HG02870 (cell line): ENCODE results near the gene THBD.

Source experiments
- ATAC-seq: cut with Tn5 transposase; IDR thresholded peaks from one replicate; pipeline ENCODE4 v1.9.1; 2021; ENCODE audit warnings: mild to moderate bottlenecking, moderate library complexity; ENCODE audit not compliant: unreplicated experiment

THBD gene

GRCh38 chr20:23062632-23063031 is 13.2 kb upstream of the THBD start:
- no peak for ATAC-seq

DNA sequence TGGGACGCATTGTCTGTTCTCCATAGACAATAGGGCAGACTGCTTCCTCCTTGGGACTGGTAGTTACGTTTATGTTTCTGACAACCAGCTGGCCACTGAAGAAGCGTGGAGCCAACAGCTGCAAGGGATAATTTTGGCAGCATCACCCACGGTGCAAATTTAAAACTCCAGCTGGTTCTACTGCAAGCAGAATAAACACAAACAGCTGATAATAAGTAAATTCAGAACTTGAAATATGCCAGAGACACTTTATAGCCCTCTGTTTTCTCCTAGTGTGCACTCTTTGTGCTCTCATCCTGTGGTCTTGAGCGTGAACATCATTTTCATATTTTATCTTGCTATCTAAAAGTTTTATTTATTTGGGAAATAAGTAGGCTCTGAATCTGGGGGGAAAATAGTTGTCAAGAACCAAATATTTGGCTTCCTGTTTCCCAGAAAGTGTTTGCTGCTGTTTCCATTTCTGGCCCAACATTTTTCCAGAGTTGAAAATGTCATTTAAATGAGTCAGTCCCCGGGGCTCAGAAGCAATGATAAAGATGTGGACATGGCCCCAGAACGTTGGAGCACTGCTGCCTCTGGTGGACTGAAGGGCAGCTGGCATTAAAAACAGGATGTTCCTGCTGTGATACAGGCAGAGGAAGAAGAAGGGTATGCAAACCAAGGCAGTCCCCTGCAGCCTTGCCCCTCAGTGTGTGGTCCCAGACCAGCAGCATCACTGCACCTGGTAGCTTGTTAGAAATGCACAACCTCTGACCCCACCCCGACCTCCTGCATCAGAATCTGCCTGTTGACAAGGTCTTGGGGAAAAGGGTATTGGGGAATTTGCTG is 12.5 kb upstream of the THBD start:
- ATAC-seq = no peak

DNA sequence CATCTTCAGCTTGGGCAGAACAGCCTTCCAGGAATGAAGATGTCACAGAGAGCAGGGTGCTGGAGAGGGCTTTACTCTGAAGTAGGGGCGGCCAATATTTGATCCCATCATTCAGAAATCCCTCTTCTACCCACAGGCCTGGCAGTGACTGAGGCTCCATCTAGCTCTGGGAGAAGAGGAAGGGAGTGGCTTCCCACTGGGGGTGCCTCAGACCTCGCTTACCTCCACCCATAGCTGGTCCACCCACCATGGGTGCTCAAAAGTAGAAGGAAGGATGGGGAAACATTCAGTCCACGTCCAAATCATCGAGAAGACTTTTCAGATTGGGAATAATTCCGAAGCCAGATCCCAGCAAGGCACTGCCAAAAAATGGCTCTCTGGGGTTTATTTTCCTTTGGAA is 11.8 kb upstream of the THBD start:
- ATAC-seq = no peak

- ATAC-seq = no peak
These were observed 11.2 kb upstream of the THBD start for GRCh38 chr20:23060629-23061028.

- ATAC-seq = no peak
These were observed 10.4 kb upstream of the THBD start for GRCh38 chr20:23059846-23060245.

- ATAC-seq = no peak
These were observed 9.5 kb upstream of the THBD start for GRCh38 chr20:23059001-23059400.

DNA sequence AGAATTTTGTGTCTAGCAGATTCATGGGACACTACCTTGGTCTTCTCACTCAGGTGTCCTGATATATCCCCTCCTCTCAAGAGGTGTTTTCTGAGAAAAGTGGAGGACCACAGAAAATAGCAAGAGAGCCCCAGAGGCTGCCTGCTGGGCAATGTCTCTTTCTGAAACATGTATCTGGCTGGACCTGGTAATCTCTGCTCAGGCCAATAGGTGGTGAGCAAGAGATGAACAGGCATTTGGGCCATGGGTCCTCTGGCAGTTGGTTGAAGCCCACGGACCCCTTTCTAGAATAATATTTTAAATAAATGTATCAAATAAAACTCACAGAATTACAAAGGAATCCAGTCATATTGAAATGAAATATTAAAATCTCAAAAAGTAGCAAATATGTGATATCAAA is 8.8 kb upstream of the THBD start:
- no peak for ATAC-seq

DNA sequence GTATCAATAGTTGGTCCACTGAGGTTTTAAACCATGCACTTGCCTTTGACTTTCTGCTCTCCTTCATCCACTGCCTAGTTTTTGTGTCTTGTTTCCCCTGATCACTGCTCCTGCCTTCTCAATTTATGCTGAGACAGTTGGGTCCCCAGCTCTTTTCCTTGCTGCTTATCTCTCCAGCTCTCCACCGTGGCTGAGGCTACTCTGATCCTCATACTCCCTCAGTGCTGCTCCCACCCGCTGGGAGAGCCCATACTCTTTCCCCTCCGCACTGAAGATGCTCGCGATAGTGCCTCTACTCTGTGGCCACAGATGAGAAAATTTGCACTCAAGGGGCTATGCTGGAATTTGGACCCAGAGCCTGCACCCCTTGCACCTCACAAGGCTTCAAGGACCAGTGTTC is 3.4 kb upstream of the THBD start:
- no peak for ATAC-seq

GRCh38 chr20:23050847-23051627 is 1.6 kb upstream of the THBD start:
- no peak for ATAC-seq

DNA sequence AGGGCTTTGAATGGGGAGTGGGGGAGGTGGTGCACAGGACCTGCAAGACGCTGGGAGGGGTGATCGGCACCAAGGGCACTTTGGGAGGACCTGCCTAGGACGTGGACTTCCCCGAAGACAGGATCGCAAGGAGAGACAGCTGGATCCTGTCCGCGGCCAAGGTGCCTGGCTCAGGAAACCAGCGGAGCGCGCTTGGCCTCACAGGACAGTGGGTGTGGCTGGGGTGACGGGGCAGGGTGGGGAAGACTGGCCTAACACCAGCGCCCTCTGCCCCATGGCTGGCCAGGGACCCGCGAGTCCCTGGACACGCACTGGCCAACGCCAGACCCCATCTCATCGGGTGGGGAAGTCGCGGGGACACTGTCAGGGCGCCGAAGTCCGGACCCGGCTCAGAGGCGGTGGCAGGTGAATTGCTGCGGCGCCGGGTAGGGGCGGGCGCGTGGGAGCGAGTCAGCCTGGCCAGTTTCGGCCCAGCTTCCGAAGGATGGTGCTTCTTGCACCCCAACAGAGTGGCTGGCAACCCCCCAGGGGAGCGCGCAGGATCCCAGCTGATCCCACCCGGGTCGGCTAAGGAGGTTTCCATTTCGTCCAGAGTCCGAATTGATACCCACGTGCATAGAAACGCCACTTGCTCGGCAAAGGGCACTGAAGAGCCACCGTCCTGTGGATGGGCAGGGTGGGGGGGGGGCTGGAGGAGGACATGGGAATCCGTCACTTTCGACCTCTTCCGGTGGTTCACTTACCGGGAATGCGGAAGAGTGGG is 785 bp upstream of the THBD start:
- ATAC-seq = no peak

- ATAC-seq = no peak
These were observed 930 bp downstream of the THBD start for GRCh38 chr20:23048283-23049200.

- no peak for ATAC-seq
These were observed 1.7 kb downstream of the THBD start for GRCh38 chr20:23047738-23048214.

DNA sequence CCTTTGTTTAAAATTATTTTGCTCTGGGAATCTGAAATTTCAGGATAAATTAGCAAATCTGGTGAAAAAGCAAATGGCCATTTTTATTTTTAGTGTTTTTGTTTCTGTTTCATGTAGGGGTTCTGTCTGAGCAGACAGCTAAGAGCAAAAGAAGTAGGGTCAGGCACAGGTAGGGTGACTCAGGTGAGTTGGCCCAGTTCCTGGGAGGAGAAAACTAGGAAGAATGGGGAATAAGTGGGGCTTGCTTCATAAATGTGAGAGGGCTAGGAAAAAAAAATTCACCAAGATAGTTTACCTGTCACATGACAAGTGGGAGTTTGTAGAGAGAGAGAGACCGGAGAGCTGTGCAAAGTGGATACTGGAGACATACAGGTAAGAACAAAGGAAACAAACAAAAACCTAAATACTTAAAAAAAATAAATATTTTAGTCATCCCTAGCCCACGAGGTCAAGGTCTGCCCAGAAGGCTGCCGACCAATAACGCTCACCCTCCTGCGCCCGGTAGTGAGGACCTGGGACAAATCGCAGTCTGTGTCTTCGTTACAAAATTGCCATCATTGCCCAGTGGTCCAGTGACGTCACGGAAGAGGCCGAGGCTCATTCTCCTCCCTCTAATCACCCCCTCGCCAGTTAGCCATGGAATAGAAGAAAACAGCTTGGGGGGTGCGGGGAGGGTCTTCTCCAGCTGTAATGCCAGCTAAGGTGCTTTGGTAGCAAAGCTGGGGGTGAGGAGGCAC is 2.3 kb downstream of the THBD start:
- ATAC-seq = no peak

DNA sequence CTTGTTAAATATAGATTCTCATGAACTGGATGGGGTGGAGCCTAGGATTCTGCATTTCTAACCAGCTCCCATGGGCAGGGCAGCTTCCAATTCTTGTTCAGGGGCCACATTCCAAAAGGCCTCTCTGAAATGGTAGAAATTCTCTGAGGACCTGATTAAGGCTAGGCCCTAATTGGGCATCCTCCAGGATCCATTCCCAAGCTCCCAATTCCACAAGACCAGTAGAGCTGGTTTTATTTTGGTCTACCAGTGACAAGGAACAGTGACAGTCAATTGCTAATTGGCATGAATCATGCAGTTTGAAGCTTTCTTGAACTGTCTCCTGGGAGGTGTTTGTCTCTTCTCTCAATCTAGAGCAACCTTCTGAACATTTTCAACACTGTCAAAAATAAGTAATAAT is 3.0 kb downstream of the THBD start:
- no peak for ATAC-seq

DNA sequence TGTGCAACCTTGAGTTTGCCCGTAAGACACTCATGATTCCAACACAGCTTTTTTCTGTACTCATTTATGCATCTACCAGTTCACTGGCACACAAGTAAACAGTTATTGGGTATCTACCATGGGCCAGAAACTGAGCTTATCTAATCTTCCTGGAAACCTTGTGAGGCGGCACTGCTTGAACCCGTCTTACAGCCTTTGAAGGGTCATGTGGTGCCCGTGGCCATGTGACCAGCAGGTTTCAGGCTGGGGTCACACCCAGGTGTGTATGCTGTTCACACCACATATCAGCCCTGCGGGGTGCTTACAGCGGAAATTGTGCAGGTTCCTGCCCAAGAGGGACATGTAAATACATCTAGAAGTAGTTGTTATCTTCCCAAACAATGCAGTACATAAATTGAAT is 6.1 kb downstream of the THBD start:
- ATAC-seq = no peak

- ATAC-seq = no peak
These were observed 7.2 kb downstream of the THBD start for GRCh38 chr20:23042270-23042669.

- no peak for ATAC-seq
These were observed 9.5 kb downstream of the THBD start for GRCh38 chr20:23039885-23040508.

DNA sequence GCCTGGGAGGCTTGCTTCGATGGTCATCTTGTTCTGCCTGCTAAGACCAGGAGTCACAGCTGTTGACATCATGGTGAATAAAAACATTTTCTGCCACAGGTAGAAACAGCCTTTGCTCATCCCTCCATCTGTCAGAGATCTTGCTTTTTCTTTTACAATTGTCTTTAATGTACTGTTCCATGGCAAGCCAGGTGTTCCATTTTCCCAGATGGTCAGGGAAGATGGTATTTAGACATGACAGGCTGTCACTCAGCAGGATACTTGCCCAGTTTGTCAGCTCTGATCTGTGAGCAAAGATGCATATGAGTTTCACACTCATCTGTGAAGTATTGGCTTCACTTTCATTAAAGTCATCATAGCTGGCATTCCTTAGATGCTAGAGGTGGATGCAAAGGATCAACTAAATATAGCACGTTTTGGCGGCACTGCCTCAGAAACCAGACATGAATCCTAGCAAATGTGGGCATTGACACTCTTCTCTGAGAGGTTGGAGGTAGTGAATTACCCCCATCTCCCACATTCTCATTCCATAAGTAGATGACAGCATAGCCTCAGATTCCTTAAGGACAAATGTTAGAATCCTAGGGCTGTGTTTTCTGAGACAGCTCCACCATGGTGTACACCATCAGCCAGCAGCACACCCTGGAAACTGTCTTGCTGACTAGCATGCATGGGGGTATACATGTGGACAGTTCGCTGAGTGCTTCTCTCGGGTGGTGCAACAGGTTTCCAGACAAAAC is 10.2 kb downstream of the THBD start:
- no peak for ATAC-seq
